ENCODE results near the gene EYS.
"Not testable (repeated sequence)": the region's sequence is repeated elsewhere in the genome, so short reads cannot be mapped to it uniquely, and the experiment has no call there.

Gene EYS

DNA sequence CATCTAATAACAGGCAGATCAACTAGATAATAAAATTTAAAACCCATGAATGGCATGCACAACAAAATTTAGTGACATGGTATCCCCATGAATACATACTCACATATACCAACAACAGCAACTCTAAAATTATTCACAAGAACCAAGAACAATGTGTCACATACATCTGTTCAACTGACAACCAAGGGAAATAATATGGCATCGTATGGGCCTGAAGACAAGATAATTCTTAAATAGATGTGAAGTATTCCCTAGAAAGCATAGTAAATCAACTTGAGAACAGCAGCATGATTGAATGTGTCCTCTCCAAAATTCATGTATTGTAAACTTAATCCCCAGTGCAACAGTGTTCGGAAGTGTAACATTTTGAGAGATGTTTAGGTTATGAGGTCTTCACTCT is 635.5 kb downstream of the EYS start:
- no peak for DNase-seq

DNA sequence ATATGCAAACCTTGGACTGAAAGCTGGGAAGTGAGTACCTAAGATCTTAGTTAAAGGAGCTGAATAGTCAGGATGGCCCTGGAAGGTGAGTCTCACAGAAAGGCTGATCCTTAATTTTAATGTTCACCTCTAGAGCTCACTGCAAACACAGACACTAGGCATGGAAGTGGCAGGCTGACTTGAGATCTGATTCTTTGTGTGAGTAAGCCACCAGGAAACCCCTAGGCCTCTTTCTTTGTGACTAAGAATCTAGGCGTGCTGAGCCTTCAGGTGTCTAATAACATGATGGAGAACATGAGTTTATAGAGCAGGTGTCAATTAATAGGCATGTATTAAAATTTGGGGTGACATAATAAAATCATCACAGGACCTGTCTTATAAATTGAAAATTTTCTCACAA is 642.2 kb downstream of the EYS start:
- DNase-seq, result no peak

DNA sequence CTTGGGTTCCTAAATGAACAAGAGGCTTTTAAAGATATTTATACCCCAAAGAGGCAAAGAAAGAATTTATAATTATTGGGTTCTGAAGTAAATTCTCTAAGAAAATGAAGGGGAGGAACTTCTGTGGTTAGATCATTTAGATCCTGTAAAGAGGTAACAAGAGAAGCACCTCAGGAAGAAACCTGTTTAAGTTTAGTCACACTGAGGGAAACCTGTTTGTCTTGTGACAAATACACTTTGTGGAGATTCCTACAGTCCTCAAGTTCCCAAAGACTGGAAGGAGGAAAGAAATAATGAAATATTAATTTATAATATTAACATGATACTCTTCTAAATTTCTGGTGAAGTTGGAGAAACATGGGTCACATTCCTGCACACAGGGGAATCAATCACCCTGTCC is 647.5 kb downstream of the EYS start:
- DNase-seq, result no peak

DNA sequence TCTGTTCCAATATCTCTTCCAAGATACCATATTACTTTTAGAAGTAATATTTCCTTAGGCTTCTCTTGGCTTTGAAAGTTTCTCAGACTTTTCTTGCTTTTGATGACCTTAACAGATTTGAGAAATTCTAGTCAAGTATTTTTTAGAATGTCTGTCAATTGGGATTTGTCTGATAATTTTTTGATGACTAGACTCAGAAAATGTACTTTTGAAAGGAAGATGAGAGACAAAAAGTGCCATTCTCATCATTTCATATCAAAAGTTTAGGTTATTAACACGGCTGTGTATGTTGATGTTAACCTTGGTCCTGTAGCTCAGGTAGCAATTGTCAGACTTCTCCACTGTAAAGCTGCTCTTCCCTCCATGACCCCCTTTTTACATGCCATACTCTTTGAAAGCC is 651.5 kb downstream of the EYS start:
- no peak for DNase-seq

DNA sequence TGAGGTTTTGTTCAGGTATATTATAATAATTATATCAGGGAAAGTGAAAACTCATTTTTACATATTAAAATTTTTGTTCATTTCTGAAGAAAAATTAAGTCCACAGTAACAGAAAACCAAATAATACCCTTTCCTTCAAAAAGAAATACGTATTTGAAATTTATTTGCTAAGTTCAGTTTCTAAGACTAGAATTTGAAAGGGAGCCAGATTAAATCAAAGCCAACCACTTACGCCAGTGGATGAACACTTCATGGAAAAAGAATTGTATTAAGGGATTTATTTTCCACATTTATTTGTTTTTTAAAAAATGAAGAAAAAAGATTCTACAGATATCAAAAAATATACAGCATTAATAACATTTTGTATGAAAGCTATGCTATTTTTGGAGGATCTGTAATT is 654.4 kb downstream of the EYS start:
- DNase-seq, result no peak

DNA sequence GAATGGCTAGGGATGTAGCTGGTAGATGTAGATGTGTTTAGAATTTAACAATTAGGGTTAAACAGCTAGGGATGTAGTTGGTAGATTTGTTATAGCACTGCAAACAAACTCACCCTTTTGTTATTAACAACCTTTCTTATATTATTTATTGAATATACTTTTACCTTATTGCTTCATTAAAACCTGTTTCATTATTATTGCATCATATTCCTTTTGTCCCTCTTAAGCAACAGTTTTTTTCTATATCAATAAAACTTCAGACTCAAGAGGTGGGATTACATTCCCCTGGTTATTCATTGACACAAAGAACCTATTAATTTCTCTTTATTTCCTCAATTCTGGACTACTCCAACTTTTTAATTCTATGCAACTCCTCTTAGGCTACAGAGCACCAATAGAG is 661.2 kb downstream of the EYS start:
- DNase-seq, result no peak

DNA sequence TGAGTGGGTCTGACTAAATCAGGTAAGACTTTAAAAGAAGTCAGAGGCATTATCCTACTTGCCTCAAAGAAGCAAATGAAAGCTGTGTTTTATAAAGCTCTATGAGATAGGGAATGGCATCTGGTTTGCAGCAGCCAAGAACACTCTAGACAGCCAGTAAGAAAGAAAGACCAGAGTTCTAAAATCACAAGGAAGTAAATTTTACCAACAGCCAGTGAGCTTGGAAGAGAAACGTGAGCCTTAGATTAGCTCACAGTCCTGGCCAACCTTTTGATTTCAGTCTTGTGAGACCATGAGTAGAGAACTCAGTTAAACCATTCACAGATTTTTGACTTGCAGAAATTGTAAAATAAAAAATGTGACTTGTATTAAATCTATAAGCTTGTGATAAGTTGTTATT is 693.0 kb downstream of the EYS start:
- no peak for DNase-seq

DNA sequence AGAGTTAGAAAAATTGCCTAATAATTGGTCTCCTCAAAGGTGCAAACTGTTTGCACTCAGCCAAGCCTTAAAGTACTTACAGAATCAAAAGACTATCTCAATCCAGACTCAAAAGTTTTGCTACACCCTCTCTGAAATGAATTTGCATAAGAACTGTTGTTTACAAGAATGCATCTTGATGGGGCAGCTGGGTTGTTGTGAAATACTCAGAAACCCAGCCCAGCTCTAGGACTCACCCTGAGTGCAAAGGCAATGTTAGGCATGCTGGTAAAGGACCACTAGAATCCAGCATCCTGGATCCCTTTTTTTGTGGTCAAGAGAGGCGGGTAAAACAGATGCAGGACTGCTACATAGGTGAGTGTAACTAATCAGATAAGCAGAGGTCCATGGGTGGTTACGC is 700.2 kb downstream of the EYS start:
- DNase-seq, result no peak

DNA sequence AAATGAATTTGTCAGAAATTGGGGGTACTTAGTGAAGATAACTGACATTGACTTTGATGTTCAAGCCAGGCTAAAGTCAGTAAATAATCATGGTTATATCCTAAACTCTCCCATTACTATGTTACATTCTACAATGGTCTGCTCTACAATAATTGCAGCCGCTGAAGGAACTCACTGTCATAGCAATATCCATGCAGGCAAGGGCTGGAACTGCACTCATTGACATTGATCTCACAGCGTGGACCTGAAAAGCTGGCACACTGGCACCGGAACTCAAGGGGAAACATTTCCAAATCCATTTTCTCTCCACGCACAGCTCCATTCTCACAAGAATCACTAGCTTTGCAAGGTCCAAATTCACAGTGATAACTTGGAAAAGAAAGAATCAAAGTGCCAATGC is 702.7 kb downstream of the EYS start:
- DNase-seq, result no peak

DNA sequence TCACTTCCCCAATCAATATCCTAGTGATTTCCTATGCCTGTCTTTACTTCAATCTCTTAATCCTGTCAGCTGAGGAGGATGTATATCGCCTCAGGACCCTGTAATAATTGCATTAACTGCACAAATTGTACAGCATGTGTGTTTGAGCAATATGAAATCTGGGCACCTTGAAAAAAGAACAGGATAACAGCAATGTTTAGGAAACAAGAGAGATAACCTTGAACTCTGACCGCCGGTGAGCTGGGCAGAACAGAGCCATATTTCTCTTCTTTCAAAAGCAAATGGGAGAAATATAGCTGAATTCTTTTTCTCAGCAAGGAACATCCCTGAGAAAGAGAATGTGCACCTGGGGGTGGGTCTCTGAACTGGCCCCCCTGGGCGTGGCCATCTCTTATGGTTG is 704.1 kb downstream of the EYS start:
- DNase-seq, result not testable (repeated sequence)

DNA sequence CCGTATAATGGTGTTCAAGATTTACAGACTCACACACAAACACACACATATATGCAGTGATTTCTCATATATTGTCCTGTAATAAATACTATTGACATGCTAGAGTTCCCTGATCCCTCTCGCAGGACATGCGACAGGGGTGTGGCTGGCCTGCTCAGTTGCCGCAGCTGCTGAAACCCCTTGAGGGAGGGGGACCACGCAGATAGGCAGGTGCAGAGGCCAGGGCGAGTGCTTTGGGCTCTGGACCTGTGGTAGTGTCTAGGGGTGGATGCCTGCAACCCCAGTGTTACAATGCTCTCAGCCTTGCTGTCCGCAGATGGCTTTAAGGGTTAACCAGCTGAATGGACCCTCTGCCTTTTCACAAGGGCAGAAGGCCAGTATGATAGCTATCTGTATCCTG is 706.2 kb downstream of the EYS start:
- no peak for DNase-seq

DNA sequence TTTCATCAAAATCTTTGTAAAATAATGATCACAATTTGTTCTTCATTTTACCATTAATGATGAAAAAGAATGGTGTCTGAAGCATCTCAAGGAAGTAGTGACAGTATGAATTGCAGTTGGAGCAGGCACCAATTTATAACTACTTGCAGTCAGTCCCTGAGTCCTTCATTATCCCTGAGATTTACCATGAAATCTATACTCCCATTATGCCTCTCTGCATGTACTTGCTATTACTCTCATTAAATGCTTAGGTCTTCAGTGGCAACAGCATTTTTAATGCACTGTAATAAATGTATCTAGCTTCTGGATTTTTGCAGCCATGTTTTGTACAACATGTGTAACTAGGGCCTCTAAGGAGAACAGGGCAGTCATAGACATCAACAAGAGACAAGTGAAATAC is 708.8 kb downstream of the EYS start:
- no peak for DNase-seq

DNA sequence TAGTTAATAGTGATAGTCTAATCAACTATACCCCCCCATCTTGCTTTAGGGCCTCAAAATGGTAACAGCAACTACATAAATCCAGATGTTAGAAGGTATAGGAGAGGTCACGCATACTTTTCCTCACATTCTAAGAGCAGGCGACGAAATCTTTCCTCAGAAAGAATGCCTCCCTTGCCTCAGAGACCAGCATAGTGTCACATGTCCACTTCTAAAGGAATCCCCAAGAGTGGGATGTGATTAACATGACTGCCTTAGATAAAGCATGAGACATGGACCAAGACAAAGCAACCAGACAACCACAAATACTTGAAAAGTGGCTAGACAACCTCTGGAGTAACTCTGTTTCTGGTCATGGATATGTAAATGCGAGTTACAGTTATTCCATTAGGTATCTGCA is 710.7 kb downstream of the EYS start:
- no peak for DNase-seq

DNA sequence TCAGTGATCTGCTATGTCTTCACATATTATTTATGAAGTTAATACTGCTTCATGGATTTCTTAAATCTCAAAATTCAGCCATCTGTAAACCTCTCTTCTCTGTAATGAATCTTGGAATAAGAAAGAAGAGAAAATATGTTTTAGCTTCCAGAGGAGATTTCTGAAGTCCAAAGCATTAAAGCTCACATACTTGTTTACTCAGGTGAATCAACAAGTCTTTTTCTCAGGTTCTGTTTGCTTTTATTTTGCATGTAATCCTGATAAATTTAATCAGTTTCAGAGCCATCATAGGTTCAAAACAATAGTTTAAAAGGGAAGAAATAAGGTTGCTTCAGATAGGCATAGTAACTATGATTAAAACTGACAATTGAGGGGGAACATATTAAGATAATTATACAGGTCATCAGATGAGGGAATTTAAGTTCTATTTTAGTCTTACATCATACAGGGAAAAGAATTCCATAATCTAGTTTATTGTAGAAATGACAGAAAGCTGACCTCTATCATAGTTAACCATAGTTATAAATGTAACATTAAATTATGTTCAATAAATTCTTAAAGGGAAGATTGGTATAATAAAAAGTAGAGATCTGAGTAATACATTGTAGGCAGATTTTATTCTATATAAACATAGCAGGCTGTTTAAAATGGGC is 716.2 kb downstream of the EYS start:
- DNase-seq, result no peak

DNA sequence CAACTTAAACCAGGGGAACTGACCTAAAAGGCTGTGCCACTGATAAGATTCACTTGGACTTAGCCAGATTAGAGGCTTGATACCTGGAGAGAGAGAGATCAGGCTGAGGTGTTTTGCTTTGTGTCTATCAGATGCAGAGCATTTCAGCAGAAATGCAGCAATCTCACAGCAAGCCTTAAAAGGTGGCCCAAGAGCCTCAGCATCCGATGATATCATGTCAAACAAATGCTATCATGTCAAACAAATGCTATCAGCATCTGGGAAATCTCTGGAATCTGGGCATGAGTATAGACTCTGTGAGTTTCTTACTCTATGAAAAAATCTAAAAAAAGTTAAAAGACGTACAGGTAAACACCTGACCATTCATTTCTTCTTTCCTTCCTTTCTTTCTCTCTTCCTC is 718.9 kb downstream of the EYS start:
- no peak for DNase-seq

DNA sequence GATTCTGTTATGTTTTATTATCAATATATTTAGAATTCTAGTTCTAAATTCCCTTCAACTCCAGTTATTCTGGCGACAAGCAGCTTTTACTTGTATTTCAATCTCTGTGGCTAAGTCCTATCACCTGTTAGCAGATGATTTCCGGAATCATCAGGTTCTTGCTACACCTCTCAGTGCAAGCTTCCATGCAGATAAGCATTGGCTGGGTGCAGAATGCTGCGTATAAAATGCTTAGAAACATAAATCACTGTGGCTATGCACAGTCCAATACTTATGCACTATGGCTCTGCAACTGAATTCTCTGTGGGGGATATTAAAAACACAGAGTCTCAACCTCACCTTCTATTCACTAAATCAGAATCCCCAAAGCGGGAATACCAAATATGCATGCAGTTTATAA is 720.0 kb downstream of the EYS start:
- no peak for DNase-seq

DNA sequence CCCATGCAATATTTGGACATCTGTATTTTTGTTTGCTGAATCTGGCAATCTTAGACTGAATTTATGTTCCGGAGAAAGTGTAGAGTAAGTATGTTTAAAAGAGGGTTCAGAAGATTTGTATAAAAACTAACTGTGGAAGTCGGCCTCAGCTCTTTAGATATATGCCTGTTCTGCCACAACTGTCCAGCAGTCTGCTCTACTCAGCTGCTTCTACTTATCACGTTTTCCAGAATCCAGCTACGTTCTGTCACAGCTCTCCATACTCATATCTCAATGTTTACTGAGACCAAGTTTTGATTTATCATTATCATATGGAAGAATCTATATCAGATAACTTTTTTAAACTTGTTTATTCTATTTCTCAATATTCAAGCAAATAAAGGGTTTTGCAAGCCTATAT is 721.3 kb downstream of the EYS start:
- no peak for DNase-seq

DNA sequence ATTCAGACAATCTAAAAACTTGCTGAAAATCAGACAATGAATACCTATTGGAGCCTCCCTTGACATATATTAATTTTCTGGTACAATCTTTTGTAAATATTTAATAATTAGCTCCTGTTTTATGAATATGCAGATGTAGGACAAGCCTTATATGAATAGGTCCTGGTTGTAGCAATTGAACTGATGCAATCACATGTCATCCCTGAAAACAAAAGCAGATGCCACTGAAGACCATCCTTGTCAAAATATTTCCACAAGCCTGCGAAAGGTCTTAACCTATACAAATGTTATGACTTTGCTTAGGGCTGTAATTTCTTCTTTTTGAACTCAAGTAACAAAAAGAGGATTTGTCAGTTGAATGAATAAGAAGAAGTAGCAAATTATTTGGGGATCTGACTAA is 722.1 kb downstream of the EYS start:
- DNase-seq, result no peak

DNA sequence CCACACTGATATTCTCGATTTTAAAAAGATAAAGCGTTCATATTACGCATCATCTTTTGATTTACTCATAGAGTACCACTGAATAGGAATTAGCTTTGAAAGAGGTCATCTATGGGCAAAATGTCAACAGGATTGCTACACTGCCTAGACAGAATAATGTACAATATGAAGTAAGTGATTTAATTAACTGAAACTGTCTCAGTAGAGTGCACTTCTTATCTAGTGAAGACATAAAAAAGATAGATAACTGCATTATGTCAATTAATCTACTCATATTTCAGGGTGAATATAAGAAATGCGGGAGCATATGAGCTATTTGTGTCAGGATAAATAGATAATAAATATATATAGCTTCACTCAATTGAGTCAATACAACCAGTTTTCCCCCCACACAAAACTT is 723.9 kb downstream of the EYS start:
- DNase-seq, result no peak

DNA sequence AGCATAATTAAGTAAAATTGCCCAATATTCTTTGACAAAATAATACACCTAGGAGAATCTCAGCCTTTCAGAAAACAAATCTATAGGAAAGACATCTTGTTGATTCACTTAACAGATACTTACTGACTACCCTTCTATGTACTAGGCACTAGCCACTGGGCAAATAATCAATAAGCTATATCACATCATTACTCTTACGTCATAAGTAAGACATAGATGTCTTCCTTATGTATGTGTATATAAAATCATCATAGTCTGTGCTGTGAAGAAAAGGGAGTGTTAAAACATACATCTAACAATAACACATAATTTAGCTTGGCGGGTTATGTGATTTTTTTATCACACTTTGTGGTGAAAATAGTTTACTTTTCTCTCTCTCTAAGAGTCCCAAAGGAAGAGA is 733.9 kb downstream of the EYS start:
- no peak for DNase-seq

DNA sequence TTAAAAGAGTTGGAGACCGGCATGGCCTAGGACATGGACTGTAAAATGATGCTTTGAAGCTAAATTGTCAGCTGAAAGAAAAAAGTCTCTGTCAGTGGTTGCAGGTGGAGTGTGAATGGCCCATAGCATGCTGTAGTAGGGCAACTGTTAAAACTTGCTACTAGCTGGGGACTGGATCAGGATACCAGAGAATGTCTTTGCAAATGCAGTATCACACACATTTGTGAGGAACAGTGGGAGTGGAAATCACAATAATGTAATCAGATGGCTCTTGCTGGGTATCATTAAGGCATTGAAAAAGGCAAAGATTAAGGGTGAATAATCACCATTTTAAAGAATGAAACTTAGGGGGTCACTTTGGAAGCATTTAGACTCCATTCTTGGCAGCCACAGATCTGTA is 737.9 kb downstream of the EYS start:
- DNase-seq, result no peak

DNA sequence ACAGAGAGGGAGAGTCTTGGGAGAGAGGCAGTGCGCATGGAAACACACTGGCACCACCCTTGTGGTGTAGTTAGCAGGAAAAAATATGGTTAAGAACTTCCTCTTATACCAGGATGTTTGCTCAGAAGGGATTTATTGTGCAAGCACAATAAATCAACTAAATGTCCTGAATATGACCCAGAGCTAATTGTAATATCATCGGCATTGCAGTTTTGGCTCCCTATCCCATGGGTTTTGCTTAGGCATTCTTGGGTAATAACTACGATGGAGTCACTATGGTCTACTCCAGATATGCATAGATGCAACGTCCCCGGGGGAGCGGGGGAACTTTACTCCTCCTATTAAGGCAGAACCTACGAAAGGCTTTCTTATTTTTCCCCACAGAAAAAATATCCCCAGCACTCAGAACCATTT is 751.6 kb downstream of the EYS start:
- no peak for DNase-seq

DNA sequence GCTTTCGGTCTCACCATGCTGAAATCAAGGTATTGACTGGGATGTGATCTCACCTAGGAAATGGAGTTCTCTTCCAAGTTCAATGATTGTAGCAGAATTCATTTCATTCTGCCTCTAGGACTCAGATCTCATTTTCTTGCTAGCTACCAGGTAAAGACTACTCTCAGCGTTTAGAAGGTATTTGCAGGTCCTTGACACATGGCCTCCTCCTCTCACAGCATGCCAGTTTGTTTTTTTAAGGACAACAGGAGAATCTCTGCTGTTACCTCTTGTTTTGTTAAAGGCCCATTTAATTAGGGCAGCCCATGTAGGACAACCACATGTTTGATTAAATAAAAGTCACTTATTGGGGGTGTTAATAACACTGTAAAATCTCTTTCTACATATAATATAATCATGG is 757.8 kb downstream of the EYS start:
- DNase-seq, result no peak

DNA sequence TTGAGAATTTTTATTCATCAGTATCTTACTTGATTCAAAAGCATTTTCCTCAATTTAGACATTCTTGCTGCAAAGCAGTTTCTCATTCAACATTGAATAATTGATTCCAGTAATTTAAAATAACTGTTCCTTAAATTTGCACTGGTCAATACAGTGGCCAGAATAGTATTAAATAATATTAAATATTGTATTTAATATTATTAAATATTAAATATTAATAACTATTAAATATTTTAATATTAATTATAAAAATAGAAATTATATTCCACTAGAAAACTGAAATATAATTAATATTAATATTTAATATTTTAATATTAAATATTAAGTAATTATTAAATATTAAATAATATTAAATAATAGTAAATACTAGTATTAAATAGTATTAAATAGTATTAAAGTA is 758.8 kb downstream of the EYS start:
- no peak for DNase-seq

DNA sequence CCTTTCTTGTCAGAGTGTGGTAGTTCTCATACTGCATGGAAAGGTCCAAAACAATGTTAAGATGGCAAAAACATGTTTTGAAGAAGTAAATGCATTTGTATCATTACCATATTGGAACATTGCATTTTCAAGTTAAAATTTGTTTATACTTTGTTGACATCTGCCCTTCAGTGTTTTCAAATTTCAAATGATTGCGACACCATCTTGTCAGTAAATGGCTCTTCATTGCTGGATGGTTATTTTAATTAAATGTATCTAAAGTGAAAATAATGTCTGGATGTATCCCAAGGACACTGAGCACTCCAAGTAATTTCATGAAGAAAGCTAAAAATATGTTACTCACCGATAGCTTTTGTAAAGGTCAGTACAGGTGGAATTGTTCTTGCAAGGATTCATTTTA is 761.6 kb downstream of the EYS start:
- DNase-seq, result no peak

DNA sequence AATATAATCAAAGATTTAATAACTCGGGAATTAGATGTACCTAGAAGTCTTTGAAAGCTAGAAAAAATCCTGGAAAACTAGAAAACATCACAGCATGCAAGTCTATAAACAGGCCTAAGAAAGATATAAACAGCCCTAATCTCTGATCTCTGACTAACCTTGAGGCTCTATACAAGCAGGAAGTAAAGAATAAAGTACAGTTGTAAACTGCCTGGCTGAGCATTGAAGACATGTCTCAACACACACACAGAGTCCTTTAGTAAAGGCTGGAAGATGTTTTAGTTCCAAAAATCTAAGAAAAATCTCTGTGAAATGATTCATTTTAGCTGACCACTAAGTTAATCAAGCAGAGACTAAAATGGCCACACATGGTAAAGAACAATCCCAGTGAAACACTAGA is 774.5 kb downstream of the EYS start:
- no peak for DNase-seq

All from NK-92 treated with Interleukin-12 subunit alpha and Interleukin-12 subunit beta, amount 100 ng/mL, for 24 hours (cell line).